ENCODE data around the gene TSPAN11.

TSPAN11 gene

GRCh38 chr12:30982413-30982812, 55.9 kb downstream of the TSPAN11 start:
- DNase-seq = no peak

GRCh38 chr12:30985814-30986452, 59.4 kb downstream of the TSPAN11 start:
- DNase-seq = peak; percentile 33

GRCh38 chr12:30988086-30988485, 61.5 kb downstream of the TSPAN11 start:
- DNase-seq = no peak

- no peak for DNase-seq
These were observed 62.2 kb downstream of the TSPAN11 start for GRCh38 chr12:30988646-30989286.

- DNase-seq = peak; percentile 28
These were observed 63.2 kb downstream of the TSPAN11 start for GRCh38 chr12:30989754-30990153.

GRCh38 chr12:30990316-30990715, 63.8 kb downstream of the TSPAN11 start:
- DNase-seq = no peak

GRCh38 chr12:30990776-30991175, 64.2 kb downstream of the TSPAN11 start:
- DNase-seq = no peak

GRCh38 chr12:30991466-30991865, 64.9 kb downstream of the TSPAN11 start:
- DNase-seq = no peak

GRCh38 chr12:30992381-30992780, 65.8 kb downstream of the TSPAN11 start:
- no peak for DNase-seq

- no peak for DNase-seq
These were observed 67.2 kb downstream of the TSPAN11 start for GRCh38 chr12:30993766-30994165.

GRCh38 chr12:30994274-30994673, 67.7 kb downstream of the TSPAN11 start:
- DNase-seq = no peak

GRCh38 chr12:30996255-30996654, 69.7 kb downstream of the TSPAN11 start:
- DNase-seq = no peak

- DNase-seq = no peak
These were observed 70.2 kb downstream of the TSPAN11 start for GRCh38 chr12:30996752-30997151.

- DNase-seq = no peak
These were observed 71.3 kb downstream of the TSPAN11 start for GRCh38 chr12:30997685-30998440.

- DNase-seq = no peak
These were observed 72.5 kb downstream of the TSPAN11 start for GRCh38 chr12:30999011-30999410.

- DNase-seq = no peak
These were observed 73.2 kb downstream of the TSPAN11 start for GRCh38 chr12:30999723-31000122.

- no peak for DNase-seq
These were observed 74.2 kb downstream of the TSPAN11 start for GRCh38 chr12:31000751-31001150.

GRCh38 chr12:31001581-31002360, 75.2 kb downstream of the TSPAN11 start:
- DNase-seq = no peak

GRCh38 chr12:31002361-31002725, 75.8 kb downstream of the TSPAN11 start:
- DNase-seq = no peak

- DNase-seq = no peak
These were observed 76.5 kb downstream of the TSPAN11 start for GRCh38 chr12:31002999-31003398.

GRCh38 chr12:31003861-31004640, 77.5 kb downstream of the TSPAN11 start:
- no peak for DNase-seq

GRCh38 chr12:31004666-31005065, 78.1 kb downstream of the TSPAN11 start:
- no peak for DNase-seq
